GM21367 (cell line): Measurements from ENCODE around the gene NFATC1.

ENCODE experiments used
- ATAC-seq: cut with Tn5 transposase; IDR thresholded peaks from one replicate; pipeline ENCODE4 v1.9.1; 2021; ENCODE audit not compliant: unreplicated experiment

Gene NFATC1

DNA sequence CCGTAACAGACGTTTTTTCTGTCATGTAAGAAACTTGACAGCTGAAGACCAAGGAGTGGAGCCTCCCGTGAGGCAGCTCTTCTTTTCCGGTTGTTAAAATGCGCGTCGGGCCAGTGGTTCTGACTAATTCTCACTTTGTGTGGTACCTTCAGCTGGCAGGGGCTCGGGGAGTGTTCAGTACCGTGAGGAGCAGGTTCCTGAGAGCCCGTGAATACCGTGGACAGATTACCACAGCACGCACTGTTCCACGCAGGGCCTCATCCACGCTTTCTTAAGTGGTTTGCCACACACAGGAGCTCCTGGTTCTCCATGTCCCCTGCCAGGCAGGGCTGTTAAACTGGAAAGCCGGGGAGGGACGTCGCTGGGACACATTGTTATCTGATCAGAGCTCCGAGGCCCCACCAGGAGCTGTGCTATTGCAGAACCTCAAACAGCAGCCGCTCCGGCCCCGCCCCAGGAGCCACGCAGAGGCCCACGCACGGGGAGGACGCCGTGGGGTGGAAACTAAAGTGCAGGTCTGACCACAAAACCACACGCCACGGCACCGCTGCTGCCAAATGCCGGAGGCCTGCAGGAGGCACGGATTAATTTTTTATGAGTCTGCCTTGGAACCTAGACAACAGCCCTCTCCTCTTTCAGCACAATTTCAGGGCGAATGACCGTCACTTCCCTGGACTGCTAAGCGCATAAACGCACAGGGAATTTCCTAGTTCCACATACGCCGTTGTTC lies 43.3 kb downstream of the NFATC1 start:
- no peak for ATAC-seq

DNA sequence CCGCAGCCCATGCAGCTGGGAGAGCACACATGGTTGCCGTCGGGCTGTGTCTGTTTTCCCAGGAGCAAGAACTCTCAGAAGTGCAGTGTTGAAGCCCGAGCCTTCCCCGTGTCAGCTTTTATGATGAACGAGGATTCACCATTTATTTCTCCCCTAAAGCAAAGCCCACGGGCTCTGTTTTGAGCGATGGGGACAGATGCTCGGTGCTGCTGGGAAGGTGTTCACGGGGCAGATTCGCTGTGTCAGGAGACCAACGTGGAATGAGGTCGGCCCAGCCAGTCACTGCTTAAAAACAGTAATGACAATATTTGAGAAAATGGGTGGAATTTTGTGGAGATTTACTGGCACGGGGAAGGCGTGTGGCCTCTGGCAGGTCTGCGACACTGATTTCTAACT lies 43.9 kb downstream of the NFATC1 start:
- ATAC-seq = no peak

DNA sequence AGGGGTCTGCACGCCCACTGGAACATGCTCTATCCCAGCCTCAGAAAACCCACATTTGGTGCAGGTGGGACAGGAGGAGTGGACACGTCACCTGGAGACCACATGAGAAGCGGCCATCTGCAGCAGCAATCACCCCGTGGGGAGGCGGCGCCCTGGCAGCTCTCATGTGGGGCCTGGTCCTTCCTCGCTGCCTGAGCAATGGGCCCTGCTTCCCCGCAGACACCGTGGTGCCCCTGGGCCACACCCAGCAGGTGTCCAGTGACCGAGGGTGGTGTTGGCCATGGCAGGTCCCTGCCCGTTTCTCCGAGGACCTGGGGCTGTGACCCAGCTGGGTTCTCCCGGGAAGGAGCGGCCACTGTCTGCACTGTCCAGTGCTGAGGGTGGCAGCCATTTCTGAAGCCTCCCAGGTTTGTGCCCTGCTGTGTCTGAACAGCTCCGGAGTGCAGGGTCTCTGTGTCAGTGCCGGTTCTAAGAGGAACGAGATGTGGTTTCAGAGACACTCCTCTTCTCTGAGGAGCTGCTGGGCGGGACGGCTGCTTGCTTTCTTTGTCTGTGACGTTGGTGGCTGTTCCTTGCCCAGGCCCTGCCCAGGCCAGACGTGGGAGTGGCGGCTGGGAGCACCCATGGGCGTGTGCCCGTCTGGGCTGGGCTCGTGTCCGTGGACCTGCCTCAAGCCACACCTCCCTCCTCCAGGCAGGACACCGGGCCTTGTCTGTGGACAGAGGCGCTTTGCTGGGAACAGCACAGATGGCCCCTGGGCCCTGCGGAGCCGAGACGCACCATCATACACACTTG lies 44.8 kb downstream of the NFATC1 start:
- no peak for ATAC-seq

DNA sequence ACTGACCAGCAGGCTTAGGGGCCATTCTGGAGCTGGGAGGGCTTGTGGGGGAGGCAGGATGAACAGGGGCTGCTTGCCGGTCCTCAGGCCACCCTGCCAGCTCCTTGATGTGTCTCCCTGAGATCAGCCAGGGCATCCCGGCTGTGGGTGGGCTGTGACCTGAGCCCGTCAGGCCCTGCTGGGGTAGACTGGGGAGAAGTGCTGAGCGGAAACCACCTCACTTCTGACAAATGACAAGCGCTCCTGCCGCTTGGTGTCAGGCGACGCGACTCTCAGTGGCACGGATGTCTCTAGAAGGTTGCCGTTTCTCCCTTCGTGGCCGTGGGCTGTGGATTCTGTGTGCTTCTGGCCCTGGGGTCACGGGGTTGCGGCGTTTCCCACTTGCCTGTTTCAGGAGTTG lies 45.7 kb downstream of the NFATC1 start:
- ATAC-seq = no peak

DNA sequence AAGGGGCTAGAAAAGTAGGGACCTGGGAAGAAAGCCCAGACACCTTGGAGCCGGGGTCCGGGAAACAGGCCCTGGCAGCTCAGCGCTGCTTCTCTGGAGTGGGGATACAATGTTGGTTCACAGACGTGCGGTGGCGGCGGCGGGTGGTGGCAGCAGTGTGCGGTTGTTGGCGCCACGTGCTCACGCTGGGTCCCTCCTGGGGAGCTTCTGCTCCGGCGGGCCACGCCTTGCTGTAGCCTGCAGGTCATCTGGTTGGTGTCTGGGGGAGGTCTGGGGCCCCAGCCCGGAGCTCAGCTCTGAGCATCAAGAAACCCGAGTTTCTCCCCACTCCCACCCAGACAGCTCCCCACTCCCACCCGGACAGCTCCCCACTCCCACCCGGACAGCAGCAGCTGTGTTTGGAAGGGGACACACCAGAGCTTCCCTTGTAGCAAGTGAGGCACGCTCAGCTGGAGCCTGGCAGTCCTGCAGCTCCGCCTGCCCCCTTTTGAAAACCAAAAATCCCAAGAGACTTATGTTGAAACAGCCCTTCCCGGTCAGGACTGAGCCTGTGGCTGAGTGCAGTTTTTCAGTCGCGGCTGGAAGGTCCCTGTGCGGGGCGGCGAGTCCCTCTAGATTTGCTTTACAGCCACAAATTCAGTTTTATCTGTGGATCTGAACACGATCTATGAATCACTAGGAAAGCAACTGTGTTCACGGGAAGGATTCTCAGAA lies 46.9 kb downstream of the NFATC1 start:
- no peak for ATAC-seq

DNA sequence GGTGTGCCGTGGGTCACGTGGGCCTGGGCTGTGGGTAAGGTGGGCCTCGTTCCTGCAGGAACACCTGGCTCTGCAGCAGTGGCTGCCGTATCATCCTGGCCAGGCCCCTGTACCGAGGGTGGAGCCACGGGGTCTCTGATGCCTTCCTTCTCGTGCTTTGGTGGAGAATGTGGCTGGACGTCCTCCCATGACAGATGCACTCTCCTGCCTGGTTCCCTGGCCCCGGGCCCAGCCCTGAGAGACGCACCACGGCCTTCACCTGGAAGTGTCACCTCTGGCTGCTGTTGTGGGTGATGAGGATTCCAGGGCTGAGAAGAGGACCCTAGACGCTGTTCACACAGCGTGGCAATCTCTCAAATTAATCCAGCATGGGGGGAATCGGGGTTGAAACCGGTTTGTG lies 49.5 kb downstream of the NFATC1 start:
- no peak for ATAC-seq

DNA sequence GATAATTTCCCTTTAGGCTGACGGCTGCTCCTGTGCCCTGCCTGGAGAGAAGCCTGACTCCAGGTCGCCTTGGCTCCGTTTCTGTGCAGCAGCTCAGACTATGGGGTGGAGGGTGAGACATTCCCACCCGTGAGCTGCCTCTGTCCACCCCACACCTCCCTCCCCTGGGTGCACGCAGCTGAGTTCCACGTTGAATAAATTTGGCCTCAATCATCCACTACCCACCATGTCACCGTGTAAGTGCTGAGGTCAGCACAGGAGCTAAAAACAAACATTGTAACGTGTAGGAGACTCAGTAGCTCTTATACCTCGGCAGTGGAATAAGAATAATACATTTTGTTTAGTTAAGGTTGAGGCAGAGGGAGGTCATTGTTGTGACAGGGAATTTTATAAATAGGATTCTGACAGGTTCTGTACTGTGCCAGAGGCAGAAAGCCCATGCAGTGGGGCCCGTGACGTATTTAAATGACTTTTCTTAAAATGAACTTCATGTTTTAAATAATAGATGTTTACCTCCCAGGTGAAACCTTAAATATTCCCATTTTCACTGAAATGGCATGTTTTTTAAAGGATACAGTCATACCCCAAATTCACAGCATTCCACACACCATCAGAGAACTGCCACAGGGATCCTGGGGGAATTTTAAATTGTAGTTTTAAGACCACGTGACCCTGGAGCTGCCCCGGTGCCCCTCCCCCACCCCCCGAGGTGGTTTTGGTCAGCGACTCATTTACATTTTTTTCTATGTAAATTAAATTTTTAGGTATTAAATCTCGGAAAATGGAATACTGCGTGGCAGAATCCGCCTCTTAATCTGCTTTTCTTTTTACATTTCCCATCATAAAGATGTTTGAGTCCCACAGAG lies 50.2 kb downstream of the NFATC1 start:
- ATAC-seq = no peak

DNA sequence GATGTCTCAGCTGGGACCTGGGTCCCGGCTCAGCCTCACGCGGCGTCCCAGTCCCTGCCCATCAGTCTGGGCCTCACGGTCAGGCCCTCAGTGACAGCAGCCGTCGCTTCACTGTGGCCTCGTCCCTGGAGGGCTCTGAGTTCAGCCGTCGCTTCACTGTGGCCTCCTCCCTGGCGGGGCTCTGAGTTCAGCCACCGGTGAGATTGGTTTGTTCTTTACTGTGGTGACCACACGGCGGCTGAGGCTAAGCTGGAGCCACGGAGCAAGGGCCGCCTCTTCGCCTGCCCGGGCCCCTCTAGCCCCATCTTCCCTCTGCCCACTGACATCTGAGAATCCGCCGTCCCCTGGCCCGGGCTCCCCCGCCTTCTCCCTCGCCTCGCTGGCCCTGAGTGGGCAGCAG lies 51.2 kb downstream of the NFATC1 start:
- ATAC-seq = no peak

DNA sequence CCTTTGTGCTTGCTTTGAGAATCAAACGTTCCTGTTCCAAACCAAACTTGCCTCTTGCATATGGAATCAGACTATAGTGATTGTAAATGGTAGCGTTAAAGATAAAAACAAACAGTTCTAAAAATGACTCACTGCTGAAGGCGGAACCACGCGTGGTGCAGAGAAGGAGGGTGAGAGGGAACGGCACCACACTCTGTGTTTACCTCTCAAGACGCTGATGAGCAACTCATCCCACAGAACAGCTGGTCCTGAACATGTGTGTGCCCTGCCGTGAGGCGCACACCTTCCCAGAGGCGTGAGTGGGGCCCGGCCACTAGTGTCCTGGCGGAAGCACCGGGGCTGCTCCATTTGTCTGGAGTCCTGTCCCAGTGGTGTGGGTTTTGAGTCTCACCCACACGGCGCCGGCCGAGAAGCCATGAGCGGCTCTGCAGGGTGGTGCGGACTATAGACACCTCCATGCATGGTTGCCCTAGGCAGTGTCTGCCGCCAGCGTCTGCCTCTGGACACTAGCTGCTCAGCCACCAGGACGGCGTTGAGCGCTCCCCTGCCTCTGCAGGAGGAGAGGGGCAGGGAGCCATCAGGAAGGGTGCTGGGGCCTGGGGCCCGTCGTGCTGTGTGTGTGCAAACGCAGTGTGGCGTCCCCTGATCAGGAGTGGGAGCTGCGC lies 52.1 kb downstream of the NFATC1 start:
- ATAC-seq = no peak

DNA sequence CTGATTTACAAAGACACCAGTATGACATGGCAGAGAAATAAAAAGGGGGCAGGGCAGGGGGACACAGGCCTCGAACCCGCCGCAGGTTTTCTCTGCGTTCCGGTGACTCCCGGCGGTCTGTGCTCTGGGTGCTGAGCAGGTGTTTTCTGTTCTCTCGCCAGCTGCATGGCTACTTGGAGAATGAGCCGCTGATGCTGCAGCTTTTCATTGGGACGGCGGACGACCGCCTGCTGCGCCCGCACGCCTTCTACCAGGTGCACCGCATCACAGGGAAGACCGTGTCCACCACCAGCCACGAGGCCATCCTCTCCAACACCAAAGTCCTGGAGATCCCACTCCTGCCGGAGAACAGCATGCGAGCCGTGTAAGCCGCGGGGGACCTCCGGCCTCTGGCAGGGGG lies 52.9 kb downstream of the NFATC1 start:
- ATAC-seq = no peak

DNA sequence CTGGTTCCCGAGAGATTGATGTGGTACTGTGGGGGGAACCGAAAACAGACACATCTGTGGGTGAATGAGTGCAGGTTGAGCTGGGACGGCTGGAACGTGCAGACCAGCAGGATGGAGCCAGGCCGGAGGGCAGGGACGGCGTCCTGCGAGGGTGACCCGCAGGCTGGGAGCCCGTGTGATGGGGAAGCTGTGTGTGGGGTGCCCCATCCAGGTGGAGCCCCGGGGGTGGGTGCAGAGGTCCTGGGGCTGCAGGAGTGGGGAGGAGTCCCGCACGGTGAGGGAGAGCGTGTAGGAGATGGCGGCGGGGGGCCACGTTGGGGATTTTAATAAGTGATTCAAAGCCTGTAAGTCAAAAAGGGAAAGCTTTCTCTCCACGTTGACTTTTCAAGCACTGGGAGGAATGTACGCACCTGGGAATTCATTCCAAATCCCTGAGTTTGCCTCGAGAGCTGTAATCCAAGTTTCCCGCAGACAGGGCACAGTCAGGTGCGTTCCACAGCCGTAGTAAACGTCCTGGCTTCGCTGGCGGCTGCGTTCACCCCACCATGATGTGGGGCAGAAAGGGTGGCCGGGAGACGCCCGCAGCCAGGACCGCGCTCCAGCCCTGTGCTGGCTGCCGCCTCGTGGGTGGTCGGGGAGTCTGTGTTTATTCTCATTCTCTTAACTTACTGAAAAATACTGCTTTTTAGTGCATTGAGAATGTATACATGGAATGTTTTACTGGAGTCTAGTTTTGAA lies 54.0 kb downstream of the NFATC1 start:
- no peak for ATAC-seq

DNA sequence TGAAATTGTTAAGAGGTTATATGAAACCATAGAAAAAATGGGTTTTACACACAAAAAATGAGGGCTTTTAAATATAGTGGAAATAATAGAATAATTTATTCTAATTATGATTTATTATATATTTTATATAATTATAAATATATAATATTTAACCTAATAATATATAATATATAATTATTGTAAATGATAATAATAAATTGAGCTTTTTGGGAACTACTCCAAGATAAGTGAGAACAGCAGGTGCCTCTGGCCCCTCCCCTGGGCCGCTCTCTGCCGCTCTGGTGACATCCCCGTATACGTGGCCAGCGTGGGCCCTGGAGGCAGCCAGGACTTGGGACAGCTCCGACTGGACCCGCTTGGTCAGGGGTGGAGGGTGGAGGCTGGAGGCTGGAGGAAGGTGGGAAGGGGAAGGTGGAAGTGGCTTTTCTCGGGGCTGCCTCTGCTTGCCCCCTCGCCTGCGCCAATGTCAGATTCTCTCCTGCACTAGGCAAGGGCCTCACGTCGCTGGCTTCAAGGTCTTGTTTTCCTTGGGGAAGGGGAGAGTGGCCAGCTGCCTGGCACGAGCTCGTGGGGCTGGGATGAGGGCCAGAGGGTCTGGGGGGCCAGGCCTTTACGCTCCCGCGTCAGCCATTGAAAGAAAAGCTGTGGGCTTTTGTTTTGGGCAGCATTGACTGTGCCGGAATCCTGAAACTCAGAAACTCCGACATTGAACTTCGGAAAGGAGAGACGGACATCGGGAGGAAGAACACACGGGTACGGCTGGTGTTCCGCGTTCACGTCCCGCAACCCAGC lies 54.8 kb downstream of the NFATC1 start:
- ATAC-seq = no peak

DNA sequence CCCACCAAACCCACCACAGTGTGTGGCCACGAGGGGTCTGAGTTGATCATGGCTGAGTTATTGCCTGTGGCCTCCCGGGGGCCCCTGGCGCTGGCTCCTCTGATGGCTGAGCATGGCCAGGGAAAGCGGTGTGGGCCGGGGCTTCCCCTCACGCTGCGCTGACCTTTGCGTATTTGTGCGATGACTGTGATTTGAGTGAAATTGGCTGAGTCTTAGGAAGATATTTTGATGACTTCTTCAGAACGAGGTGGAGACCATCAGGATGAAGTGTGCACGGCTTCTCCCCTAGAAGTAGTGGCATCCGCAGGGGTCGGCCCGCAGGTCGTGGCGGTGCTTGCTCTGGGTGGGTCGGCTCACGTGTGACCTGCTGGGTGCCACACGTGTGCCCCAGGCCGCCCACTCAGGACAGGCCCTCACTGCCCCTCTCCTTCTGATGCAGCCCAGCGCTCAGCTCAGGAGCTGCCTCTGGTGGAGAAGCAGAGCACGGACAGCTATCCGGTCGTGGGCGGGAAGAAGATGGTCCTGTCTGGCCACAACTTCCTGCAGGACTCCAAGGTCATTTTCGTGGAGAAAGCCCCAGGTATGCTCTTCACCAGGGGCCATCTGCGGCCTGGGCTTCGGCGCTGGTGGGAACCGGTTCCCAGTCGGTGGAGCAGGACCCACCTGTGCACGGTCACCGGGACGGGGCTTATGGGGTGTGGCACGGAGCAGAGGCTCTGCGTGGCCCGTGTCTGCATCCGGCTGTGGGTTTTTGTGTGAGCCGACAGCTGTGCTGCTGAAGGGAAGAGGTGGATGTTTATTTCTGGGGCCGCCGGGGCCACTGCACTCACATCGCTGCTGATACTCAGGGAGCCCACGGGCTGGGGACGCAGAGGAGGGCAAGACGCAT lies 55.8 kb downstream of the NFATC1 start:
- ATAC-seq = no peak

DNA sequence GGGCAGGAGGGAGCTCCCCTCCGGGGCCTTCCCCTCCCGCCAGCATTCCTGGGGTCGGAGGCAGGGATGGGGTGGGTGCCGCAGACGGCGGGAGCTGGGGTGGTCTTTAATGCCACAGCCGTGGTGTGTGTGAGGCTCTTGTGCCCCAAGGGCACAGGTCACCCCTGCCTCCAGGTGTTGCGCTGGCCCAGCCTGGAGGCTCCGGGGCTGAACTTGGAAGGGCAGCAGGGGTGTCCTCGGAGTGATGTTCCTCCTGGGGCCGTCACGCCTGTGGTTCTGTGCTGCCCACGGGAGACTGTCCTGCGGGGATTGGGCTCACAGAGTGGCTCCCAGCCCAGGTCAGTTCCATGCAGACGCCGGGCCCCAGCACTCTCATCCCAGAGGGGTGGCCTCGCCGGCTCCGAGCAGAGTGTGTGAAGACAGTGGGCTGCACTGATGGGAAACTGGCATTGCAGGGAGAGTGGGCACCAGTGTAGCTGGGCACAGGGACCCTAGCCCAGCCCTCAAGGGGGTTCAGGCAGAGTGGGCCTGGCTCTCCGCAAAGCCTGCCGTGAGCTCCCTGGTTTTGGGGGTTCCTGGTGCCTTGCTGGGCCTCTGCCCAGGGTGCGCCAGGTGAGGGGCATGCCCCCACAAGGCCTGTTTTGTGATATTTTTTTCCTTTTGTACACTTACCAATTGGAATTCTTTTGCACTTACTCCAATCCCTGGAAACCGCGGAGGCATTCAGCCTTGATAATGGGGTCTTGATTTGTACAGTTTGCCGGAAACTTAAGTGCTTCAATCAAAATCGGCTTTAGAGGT lies 56.7 kb downstream of the NFATC1 start:
- no peak for ATAC-seq

DNA sequence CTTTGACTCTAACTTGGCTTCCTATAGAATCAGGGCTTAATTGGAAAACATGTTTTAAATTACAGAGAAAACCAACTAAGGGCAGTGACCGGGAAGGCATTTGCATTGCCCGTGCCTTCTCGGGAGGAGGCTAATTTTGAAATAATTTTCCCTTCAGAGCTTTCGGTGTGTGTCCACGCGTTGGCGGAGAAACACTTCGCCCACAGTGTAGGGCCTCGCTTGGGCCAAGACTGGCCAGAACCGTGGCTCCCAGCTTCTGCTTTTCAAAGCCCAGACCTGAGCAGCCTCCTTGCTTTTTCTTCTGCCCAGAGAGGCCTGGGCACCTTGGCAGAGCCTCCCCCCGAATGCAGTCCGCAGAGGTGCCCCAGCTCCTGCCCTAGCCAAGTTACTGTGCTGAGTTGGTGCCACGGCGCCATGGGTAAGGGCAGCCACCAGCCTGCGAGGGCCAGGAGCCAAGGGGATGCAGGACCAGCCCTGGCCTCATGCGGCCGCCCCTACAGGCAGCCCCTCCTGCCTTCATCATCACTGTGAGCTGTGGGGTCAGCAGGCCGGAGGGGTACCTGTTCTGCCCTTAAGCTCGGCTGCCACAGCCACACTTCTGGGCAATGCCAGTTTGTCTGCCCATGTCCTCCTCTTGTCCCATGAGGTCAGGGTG lies 57.4 kb downstream of the NFATC1 start:
- ATAC-seq = no peak

DNA sequence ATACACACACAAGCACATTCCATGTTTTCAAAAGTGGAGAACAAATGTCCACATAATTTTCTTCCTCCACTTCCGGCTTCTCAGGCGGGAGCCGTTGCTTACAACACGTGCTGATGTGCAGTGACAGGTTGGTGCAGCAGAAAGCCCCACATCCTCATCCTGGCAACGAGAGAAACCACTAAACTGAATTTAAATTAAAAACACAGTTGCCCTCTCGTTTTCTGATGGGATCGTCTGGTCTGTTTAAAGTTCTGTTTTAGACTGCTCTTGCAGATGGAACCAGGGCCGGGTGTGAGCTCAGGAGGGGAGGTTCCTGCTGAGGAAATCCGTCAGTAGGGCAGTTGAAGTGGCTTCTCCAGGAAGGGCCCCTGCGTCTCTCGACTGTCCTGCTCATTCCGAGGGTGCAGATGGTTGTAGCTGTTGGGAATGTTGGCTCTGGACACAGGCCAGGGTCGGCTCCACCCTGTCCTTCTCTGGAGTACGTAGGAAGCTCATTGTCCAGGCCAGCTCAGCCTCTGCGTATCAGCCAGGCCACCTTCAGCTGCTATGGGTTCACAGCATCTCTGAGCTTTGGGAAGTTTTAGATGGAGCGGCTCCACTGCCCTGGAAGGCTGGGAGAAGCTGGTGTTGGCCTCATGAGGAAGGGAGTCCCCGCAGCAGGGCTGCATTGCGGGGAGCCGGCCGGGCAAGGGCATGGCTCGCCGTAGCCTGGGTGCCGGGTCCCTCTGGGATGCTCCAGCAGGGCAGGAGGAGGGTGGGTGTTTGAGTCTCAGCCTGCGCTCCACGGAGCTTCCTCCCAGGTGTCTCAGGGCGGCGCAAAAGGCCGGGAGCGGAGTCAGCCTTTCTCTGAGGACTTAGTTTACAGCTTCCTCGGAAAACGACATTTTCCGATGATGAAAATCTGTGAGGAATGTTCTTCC lies 58.3 kb downstream of the NFATC1 start:
- no peak for ATAC-seq
